Nephron (organoid): ENCODE data around the gene MAP3K4.

Experiments used
- H3K27ac Mint-ChIP-seq, 3 experiments: 2 replicates each; pipeline ENCODE4 v1.8.0; 2020; ENCODE audit warnings: mixed read lengths in 3 of 3, mild to moderate bottlenecking in 2 of 3, moderate library complexity in 1 of 3
- H3K27me3 Mint-ChIP-seq: 2 replicates; pipeline ENCODE4 v1.8.0; 2021; ENCODE audit warnings: low read depth, mild to moderate bottlenecking, moderate library complexity, mixed read lengths
- H3K36me3 Mint-ChIP-seq: 2 replicates; pipeline ENCODE4 v1.8.0; 2020; ENCODE audit warnings: low read depth, mixed read lengths
- H3K4me1 Mint-ChIP-seq: 2 replicates; pipeline ENCODE4 v1.8.0; 2020; ENCODE audit warnings: mixed read lengths
- H3K4me3 Mint-ChIP-seq, 3 experiments: 2 replicates each; pipeline ENCODE4 v1.8.0; 2020; ENCODE audit warnings: mild to moderate bottlenecking in 3 of 3, mixed read lengths in 3 of 3, moderate library complexity in 2 of 3
- H3K9me3 Mint-ChIP-seq: 2 replicates; pipeline ENCODE4 v1.8.0; 2020; ENCODE audit warnings: mixed read lengths
- TF ChIP-seq, protein P1 (sequence below), 3 experiments: fragments of 200-600 bp; sonication (generic); IDR thresholded peaks; one replicate each; pipeline ENCODE4 v1.5.0; 2021; ENCODE audit warnings: antibody characterized with exemption in 3 of 3; ENCODE audit not compliant: unreplicated experiment in 3 of 3

The MAP3K4 gene

DNA sequence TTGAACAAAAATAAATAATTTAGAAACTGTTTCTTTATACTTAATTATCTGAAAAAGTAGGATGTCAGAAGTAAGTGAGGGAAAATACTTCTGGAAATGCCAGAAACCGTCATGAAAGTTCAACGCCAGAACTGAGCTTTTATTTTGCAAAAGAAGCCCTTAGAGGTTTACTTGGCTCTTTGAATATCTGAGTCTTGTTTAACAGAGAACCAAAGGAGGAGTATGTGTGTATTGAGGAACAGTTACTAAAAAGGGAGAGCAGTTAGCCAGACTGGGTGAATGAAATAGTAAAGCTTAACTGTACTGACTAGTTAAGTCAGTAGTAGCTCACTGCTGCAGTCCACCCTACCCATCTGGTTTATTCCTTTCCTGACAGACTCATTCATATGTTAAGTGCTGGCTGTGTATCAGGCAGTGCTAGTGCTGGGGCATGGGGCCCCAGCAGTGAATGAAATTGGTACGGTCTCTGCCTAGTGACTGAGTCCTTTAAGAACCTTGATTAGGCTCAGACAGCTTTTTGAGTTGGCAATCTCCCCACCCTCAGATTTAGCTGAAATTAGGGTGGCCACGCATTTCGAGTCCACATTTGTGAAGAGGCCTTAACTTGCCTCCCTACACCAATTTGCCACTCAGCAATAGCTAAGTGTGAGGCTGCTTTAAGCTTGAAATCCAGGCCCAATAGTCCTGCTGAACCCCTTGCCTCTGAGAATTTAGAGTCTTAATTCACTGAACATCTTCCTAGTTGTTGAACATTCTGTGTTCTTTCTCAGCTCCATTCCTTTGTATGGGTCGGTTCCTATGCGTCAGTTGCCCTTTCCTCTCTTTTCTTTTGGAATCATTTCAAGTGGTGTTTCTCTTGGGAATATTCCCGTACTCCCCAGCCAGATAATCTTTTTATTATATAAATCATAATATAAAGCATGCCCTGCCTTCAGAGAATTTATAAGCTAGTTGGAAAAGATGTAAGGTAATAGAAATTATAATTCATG, 20.2 kb downstream of the MAP3K4 start:
- Mint-ChIP-seq H3K4me1 (peaks cover 24% of the 10 kb centered on the region), H3K36me3 (peaks cover 21% of the 10 kb centered on the region), H3K9me3 (no peaks in the 10 kb centered on the region), H3K4me3 (no peak overlapping the region), H3K27me3 (no peaks in the 10 kb centered on the region), H3K27ac (peak overlapping the region in 2 of 3 experiments; percentile 38 to 80)
- TF ChIP-seq, protein P1, sequence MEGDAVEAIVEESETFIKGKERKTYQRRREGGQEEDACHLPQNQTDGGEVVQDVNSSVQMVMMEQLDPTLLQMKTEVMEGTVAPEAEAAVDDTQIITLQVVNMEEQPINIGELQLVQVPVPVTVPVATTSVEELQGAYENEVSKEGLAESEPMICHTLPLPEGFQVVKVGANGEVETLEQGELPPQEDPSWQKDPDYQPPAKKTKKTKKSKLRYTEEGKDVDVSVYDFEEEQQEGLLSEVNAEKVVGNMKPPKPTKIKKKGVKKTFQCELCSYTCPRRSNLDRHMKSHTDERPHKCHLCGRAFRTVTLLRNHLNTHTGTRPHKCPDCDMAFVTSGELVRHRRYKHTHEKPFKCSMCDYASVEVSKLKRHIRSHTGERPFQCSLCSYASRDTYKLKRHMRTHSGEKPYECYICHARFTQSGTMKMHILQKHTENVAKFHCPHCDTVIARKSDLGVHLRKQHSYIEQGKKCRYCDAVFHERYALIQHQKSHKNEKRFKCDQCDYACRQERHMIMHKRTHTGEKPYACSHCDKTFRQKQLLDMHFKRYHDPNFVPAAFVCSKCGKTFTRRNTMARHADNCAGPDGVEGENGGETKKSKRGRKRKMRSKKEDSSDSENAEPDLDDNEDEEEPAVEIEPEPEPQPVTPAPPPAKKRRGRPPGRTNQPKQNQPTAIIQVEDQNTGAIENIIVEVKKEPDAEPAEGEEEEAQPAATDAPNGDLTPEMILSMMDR (IDR thresholded peaks at IDR 0.05; ENCODE audit: unreplicated experiment in 3 of 3): no peak

DNA sequence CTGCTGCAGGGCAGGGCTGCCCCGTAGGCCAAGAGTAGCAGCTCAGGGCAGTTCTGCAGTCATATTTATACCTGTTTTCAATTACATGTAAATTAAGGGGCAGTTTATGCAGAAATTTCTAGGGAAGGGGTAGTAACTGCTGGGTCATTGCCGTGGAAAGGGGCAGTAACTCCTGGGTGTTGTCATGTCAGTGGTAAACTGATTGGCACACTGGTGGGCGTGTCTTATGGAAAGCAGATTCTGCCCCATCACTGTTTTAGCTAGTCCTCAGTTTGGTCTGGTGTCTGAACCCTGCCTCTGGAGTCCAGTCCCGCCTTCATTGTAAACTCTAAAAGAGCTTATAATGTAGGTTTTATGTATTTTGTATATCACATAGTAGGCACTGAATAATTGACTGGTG, 22.1 kb downstream of the MAP3K4 start:
- H3K36me3 Mint-ChIP-seq: peaks cover 21% of the 10 kb centered on the region
- no peak overlapping the region for H3K4me3 Mint-ChIP-seq
- TF ChIP-seq, protein P1 (IDR thresholded peaks at IDR 0.05; ENCODE audit: unreplicated experiment in 3 of 3): no peak
- H3K27me3 Mint-ChIP-seq: no peaks in the 10 kb centered on the region
- peaks cover 24% of the 10 kb centered on the region for H3K4me1 Mint-ChIP-seq
- no peak overlapping the region for H3K27ac Mint-ChIP-seq
- H3K9me3 Mint-ChIP-seq: no peaks in the 10 kb centered on the region

DNA sequence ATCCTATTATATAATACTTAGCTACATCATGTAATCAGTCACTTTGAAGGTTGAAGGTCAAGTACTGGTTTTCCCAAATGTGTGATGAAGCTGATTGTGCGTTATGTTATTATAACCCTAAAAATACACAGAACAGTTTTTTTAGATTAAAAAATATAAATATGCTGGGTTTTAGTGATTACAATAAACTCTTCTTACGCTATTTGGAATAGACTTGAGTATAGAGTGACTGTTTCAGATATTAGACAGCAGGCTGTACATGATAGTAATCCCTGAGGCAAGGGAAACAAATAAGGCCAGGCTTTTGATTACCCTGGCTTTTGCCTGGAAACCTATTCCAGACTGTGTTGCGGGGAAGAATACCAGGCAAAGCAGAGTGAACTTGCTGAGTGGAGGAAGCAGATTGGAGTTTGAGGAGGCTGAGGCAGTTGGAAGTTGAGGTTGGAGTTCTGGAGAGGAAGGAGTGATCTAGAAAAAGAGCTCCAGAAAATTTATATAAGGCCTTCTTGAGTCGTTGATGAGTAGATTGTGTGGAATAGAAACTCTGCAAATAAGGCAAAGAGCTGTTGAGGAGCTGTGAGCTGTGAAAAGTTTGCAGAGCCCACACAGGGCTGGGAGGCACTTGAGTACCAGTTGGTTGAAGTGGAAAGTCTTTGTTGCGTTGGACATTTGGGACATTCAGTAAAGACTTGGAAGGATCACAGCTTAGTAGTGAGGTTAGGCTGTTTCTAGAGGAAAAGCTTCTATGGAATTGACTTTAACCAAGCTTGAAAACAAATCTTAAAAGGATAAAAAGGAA, 26.4 kb downstream of the MAP3K4 start:
- H3K9me3 Mint-ChIP-seq: no peaks in the 10 kb centered on the region
- peaks cover 1% of the 10 kb centered on the region for H3K4me1 Mint-ChIP-seq
- H3K27ac Mint-ChIP-seq: no peak overlapping the region
- peaks cover 17% of the 10 kb centered on the region for H3K36me3 Mint-ChIP-seq
- TF ChIP-seq, protein P1 (IDR thresholded peaks at IDR 0.05; ENCODE audit: unreplicated experiment in 3 of 3): no peak
- no peak overlapping the region for H3K4me3 Mint-ChIP-seq
- no peaks in the 10 kb centered on the region for H3K27me3 Mint-ChIP-seq

DNA sequence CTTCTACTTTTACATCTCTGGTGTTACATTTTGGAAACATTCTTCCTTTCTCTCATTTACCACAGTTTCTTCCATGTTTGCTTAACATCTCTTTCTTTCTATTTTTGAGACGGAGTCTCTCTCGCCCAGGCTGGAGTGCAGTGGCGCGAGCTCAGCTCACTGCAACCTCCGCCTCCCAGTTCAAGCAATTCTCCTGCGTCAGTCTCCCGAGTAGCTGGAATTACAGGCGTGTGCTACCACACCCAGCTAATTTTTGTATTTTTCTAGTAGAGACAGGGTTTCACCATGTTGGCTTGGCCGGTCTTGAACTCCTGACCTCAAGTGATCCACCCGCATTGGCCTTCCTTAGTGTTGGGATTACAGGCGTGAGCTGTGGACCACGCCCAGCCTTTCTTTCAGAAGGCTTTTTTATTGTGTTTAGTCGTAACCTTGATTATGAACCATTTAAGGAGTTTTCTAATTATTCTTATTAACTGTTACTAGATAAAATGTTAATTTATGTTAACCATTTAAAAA, 27.8 kb downstream of the MAP3K4 start:
- H3K9me3 Mint-ChIP-seq: no peaks in the 10 kb centered on the region
- no peaks in the 10 kb centered on the region for H3K4me1 Mint-ChIP-seq
- H3K27me3 Mint-ChIP-seq: no peaks in the 10 kb centered on the region
- peaks cover 17% of the 10 kb centered on the region for H3K36me3 Mint-ChIP-seq
- H3K27ac Mint-ChIP-seq: no peak overlapping the region
- TF ChIP-seq, protein P1 (IDR thresholded peaks at IDR 0.05; ENCODE audit: unreplicated experiment in 3 of 3): no peak
- no peak overlapping the region for H3K4me3 Mint-ChIP-seq

DNA sequence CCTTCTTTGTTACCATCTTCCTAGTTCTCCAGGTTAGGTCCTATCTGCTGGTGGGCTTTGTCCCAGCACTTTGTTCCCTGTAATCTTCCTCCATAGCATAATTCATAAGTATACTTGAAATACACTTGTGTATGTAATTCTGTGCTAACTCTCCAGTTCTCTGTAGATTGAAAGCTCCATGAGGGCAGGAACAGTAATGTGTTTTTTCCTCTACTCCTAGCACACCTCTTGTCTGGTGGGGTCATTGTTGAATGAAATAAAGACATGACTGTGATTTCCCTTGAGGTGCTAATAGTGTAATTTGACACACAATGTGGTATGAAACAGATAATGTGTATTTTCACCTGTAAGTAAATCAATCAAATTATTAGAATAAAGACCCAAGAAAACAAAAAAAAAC, 30.0 kb downstream of the MAP3K4 start:
- TF ChIP-seq, protein P1 (IDR thresholded peaks at IDR 0.05; ENCODE audit: unreplicated experiment in 3 of 3): no peak
- no peaks in the 10 kb centered on the region for H3K9me3 Mint-ChIP-seq
- no peaks in the 10 kb centered on the region for H3K4me1 Mint-ChIP-seq
- H3K27me3 Mint-ChIP-seq: no peaks in the 10 kb centered on the region
- H3K4me3 Mint-ChIP-seq: no peak overlapping the region
- H3K27ac Mint-ChIP-seq: no peak overlapping the region
- peaks cover 7% of the 10 kb centered on the region for H3K36me3 Mint-ChIP-seq
